Esophagus muscularis mucosa (tissue), 4 donors: Measurements from ENCODE around the gene XRCC1.

Source experiments
- EP300 ChIP-seq: sonication (generic); formaldehyde crosslinking; IDR thresholded peaks from one replicate; pipeline ENCODE4 v1.6.1; 2017; ENCODE audit warnings: antibody characterized with exemption
- POLR2A ChIP-seq: fragments of 450-650 bp; IDR thresholded peaks from one replicate; pipeline ENCODE4 v1.6.1; 2017; ENCODE audit warnings: antibody characterized with exemption, moderate library complexity, mild to moderate bottlenecking, low read depth
- POLR2AphosphoS5 ChIP-seq, 2 donors: sonication (generic); formaldehyde crosslinking; IDR thresholded peaks; one replicate each; pipeline ENCODE4 v1.6.1; 2017; ENCODE audit warnings: antibody characterized with exemption in 2 of 2
- TF ChIP-seq, protein P1 (sequence below), 3 experiments: fragments of 200-600 bp in 2 of 3; fragments of 450-650 bp in 1 of 3; sonication (generic) in 2 of 3; IDR thresholded peaks; one replicate each; pipeline ENCODE4 v1.5.1; 2017 to 2019; ENCODE audit warnings: antibody characterized with exemption in 3 of 3, mild to moderate bottlenecking in 2 of 3, moderate library complexity in 1 of 3

DNA sequence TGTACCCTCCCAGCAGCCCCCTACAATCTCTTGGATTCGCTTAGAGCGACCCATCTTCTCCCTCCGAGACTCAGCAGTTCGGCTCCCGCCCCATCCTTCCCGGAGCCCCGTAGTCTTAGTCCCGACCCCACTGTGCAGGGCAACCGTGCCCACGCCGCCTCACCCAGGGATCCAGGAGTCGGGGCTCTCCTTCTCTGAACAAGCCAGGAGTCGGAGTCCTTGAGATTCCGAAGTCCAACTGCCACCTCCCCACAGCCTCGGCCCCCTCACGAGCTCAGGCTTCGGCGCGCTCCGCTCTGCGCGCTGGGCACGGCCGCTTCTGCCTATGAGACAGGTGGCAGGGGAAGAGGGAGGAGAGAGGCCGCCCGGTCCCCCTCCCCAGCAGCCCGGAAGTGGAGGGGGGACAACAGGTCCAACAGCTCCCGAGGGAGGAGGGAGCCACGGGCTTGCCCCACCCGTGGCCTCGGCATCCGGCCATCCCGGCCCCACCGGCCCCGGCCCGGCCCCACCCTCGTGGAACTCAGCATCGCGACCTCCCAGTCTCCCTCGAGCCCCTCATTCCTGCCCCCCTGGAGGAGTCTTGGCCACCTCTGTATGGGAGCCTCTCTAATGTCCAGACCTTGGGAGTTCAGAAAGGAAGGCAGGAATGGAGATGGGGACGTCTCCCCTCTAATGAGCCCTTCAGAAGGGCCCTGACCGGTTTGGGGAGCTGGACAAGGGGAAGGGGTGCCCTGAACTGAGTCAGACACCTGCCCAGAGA lies 70.7 kb downstream of the XRCC1 start, which contains the start of gene PHLDB3:
- TF ChIP-seq, protein P1, sequence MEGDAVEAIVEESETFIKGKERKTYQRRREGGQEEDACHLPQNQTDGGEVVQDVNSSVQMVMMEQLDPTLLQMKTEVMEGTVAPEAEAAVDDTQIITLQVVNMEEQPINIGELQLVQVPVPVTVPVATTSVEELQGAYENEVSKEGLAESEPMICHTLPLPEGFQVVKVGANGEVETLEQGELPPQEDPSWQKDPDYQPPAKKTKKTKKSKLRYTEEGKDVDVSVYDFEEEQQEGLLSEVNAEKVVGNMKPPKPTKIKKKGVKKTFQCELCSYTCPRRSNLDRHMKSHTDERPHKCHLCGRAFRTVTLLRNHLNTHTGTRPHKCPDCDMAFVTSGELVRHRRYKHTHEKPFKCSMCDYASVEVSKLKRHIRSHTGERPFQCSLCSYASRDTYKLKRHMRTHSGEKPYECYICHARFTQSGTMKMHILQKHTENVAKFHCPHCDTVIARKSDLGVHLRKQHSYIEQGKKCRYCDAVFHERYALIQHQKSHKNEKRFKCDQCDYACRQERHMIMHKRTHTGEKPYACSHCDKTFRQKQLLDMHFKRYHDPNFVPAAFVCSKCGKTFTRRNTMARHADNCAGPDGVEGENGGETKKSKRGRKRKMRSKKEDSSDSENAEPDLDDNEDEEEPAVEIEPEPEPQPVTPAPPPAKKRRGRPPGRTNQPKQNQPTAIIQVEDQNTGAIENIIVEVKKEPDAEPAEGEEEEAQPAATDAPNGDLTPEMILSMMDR (IDR thresholded peaks at IDR 0.05) = no peak
- TF ChIP-seq EP300 = no peak
- TF ChIP-seq POLR2A = no peak
- TF ChIP-seq POLR2AphosphoS5 (IDR thresholded peaks at IDR 0.05) = no peak
